Right atrium auricular region (tissue), 2 donors: ENCODE measurements around the gene MYO1D. TPM values are rescaled to one million over a fixed set of nuclear protein-coding genes. Genes with fewer than 3 reads are reported as not detected.

Experiments used
- DNase-seq: peaks from one replicate; pipeline ENCODE4 v3.0.0-alpha.2; 2019; ENCODE audit warnings: low spot score
- H3K27ac ChIP-seq, 2 donors: fragments of 200-600 bp; sonication (generic); 1 replicate in 1 of 2; 2 replicates in 1 of 2; pipeline ENCODE4 v1.5.1; 2016 to 2019
- H3K27me3 ChIP-seq, 2 donors: fragments of 200-600 bp; sonication (generic); one replicate each; pipeline versions ENCODE4 v1.5.1 to v1.6.0; 2017 to 2019
- H3K36me3 ChIP-seq: fragments of 200-600 bp; sonication (generic); one replicate; pipeline ENCODE4 v1.5.1; 2016
- H3K4me1 ChIP-seq, 2 donors: fragments of 200-600 bp; sonication (generic); one replicate each; pipeline versions ENCODE4 v1.5.1 to v1.6.0; 2017 to 2019
- H3K4me3 ChIP-seq, 2 donors: fragments of 200-600 bp; sonication (generic); 1 replicate in 1 of 2; 2 replicates in 1 of 2; pipeline ENCODE4 v1.5.1; 2017 to 2019; ENCODE audit warnings: mild to moderate bottlenecking in 1 of 2, moderate library complexity in 1 of 2
- H3K9me3 ChIP-seq, 2 donors: fragments of 200-600 bp; sonication (generic); one replicate each; pipeline ENCODE4 v1.5.1; 2019
- total RNA-seq, 2 donors: library from RNA; depleted of rRNA; stranded (reverse); fragments of >200 nt; gene quantifications; one replicate each; pipeline ENCODE4 v1.1.0, GENCODE V29; 2016
- TF ChIP-seq, protein P1 (sequence below), 2 donors: fragments of 200-600 bp; sonication (generic); IDR thresholded peaks; one replicate each; pipeline ENCODE4 v1.5.1; 2019; ENCODE audit warnings: antibody characterized with exemption in 2 of 2

The MYO1D gene
- total RNA-seq, 2 donors from 2014 or later = 21.9 to 25.1 TPM

DNA sequence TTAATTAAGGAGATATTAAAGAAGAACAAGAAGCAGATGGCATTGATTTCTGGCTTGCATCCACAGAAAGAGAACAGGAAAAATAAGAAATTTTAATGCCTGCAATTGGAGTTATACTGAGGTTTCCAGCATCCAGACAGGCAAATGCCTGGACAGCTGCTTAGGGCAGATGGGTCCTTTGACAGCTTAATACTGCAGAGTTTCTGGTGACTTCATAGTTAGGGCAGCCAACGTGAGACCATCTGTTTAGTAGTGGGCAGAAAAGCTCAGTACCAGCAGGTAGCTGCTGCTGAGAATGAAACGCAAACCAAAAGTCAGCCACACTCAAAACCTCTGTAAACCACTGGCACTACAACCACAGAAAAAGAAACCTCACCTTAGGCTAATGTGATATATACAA lies 280.3 kb downstream of the MYO1D start:
- Histone ChIP-seq H3K4me1 (no peaks in the 10 kb centered on the region), H3K27me3 (no peaks in the 10 kb centered on the region), H3K4me3 (no peak overlapping the region), H3K27ac (no peak overlapping the region), H3K36me3 (peaks cover 6% of the 10 kb centered on the region), H3K9me3 (no peaks in the 10 kb centered on the region)
- TF ChIP-seq, protein P1, sequence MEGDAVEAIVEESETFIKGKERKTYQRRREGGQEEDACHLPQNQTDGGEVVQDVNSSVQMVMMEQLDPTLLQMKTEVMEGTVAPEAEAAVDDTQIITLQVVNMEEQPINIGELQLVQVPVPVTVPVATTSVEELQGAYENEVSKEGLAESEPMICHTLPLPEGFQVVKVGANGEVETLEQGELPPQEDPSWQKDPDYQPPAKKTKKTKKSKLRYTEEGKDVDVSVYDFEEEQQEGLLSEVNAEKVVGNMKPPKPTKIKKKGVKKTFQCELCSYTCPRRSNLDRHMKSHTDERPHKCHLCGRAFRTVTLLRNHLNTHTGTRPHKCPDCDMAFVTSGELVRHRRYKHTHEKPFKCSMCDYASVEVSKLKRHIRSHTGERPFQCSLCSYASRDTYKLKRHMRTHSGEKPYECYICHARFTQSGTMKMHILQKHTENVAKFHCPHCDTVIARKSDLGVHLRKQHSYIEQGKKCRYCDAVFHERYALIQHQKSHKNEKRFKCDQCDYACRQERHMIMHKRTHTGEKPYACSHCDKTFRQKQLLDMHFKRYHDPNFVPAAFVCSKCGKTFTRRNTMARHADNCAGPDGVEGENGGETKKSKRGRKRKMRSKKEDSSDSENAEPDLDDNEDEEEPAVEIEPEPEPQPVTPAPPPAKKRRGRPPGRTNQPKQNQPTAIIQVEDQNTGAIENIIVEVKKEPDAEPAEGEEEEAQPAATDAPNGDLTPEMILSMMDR (IDR thresholded peaks at IDR 0.05) = no peak
- DNase-seq = no peak

DNA sequence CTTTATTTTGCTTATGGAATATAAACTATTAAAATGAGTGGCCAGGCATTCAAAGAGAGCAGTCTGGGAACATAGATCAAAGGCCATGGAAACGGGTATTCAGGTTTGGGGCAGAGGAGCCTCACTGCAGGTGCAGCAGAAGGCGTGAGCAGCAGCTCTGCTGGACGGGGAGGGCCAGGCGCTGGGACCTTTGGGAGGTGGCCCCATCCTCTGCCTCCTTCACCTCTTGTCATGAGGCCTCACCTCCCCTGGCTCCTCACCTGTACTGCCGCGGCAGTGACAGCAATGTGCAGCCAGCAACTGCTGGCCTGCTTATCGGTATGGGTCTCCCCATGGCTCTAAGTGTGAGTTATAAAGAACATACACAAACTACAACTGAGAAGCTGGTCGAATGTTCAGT lies 280.7 kb downstream of the MYO1D start:
- Histone ChIP-seq H3K36me3 (peaks cover 2% of the 10 kb centered on the region), H3K9me3 (no peaks in the 10 kb centered on the region), H3K4me3 (no peak overlapping the region), H3K27me3 (no peaks in the 10 kb centered on the region), H3K27ac (no peak overlapping the region), H3K4me1 (no peaks in the 10 kb centered on the region)
- no peak for DNase-seq
- TF ChIP-seq, protein P1 (IDR thresholded peaks at IDR 0.05) = no peak

DNA sequence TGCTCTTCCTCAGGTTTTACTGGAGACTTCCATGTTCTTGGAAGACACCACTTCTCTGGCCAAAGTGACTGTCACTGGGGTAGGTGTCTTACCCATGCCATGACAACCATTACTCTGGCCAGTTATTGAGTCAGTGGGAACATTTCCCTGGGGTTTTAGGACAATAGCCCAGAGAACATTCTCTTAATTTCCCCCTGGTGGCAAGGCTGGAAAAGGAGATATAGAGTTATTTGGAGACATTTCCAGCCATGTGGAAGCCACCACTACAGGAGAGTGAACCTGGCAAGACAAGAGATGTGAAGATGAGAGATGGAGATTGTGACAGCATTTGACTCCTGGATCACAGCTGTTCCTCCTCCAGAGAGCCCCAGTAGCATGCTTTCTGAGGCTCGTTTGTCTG lies 283.9 kb downstream of the MYO1D start:
- Histone ChIP-seq H3K4me1 (peaks cover 0 to 4% of the 10 kb centered on the region in 2 donors), H3K4me3 (no peak overlapping the region), H3K9me3 (no peaks in the 10 kb centered on the region), H3K27ac (no peak overlapping the region), H3K27me3 (no peaks in the 10 kb centered on the region), H3K36me3 (no peaks in the 10 kb centered on the region)
- DNase-seq = no peak
- TF ChIP-seq, protein P1 (IDR thresholded peaks at IDR 0.05) = no peak

DNA sequence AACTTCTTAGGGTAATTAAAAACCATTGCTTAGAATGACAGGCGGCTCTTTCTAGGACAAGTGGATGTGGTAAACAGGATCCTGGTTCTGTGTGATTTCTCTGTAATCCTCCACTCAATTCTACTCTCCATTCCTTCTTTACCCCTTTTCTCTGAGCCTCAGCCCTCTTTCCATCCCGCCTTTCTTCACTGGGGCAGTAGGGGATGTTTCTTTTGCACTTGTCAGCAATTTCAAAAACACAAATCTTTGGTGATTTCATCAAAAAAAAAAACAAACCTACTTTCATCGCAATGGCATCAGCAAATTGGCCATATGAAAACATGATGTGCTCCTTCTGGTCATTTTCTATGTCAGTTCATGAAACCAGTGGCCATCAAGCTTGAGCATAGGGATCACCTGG lies 285.5 kb downstream of the MYO1D start:
- Histone ChIP-seq H3K27ac (no peak overlapping the region), H3K4me3 (no peak overlapping the region), H3K27me3 (no peaks in the 10 kb centered on the region), H3K36me3 (no peaks in the 10 kb centered on the region), H3K9me3 (no peaks in the 10 kb centered on the region), H3K4me1 (peaks cover 0 to 4% of the 10 kb centered on the region in 2 donors)
- TF ChIP-seq, protein P1 (IDR thresholded peaks at IDR 0.05) = no peak
- no peak for DNase-seq

DNA sequence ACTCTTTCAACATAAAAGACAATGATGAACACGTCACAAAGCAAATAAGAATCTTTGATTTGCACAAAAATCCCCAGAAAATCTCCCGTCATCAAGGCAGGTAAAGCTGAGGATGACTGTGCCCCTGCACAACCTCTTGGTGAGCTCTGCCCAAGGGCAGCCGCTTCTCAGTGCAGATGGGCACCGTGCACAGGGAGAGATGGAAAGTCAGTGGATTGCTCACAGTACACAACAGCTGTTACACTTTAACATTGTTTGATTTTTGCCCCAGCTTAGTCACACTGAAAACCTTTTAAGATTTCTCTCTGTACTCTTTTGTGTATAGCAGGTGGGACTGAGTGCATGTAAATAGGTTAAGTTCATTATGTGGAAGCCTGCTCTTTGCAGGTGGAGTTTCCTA lies 285.9 kb downstream of the MYO1D start:
- no peak overlapping the region for H3K27ac ChIP-seq
- no peak for DNase-seq
- TF ChIP-seq, protein P1 (IDR thresholded peaks at IDR 0.05) = no peak

DNA sequence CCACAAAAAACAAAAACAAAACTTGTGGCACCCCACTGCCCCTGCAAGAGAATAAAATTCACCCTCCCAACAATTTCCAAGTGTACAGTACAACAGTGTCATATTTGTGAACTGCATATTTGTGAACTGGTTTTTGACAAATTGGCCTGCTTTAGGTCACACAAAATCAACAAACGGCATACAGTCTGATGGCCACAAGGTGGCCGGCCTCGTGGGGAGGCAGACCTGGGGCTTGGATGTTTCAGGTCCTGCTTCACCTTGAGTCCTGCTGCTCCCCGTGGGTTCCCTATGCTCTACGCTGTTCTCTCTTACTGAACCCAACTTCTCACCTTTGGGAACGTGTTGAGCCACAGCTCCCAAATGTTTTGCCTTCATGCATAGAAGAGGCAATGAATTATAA lies 287.9 kb downstream of the MYO1D start:
- Histone ChIP-seq H3K27me3 (no peaks in the 10 kb centered on the region), H3K36me3 (no peaks in the 10 kb centered on the region), H3K27ac (no peak overlapping the region), H3K4me3 (no peak overlapping the region), H3K9me3 (no peaks in the 10 kb centered on the region), H3K4me1 (peaks cover 0 to 4% of the 10 kb centered on the region in 2 donors)
- TF ChIP-seq, protein P1 (IDR thresholded peaks at IDR 0.05) = no peak
- no peak for DNase-seq

More for the DNA sequence above, 285.9 kb downstream of the MYO1D start:
- H3K36me3 ChIP-seq = no peaks in the 10 kb centered on the region
- H3K4me3 ChIP-seq = no peak overlapping the region
- H3K27me3 ChIP-seq = no peaks in the 10 kb centered on the region
- H3K9me3 ChIP-seq = no peaks in the 10 kb centered on the region
- H3K4me1 ChIP-seq = peaks cover 0 to 4% of the 10 kb centered on the region in 2 donors
